HG02623 (cell line): ENCODE data around the gene SLC37A2.
"Not testable (repeated sequence)": the region's sequence is repeated elsewhere in the genome, so short reads cannot be mapped to it uniquely, and the experiment has no call there.

ENCODE experiments used
- ATAC-seq: cut with Tn5 transposase; IDR thresholded peaks from one replicate; pipeline ENCODE4 v1.9.1; 2021; ENCODE audit warnings: moderate library complexity; ENCODE audit not compliant: unreplicated experiment

SLC37A2 gene

GRCh38 chr11:125083312-125084056 lies 20.4 kb downstream of the SLC37A2 start:
- no peak for ATAC-seq

GRCh38 chr11:125084057-125084416 lies 20.9 kb downstream of the SLC37A2 start:
- no peak for ATAC-seq

DNA sequence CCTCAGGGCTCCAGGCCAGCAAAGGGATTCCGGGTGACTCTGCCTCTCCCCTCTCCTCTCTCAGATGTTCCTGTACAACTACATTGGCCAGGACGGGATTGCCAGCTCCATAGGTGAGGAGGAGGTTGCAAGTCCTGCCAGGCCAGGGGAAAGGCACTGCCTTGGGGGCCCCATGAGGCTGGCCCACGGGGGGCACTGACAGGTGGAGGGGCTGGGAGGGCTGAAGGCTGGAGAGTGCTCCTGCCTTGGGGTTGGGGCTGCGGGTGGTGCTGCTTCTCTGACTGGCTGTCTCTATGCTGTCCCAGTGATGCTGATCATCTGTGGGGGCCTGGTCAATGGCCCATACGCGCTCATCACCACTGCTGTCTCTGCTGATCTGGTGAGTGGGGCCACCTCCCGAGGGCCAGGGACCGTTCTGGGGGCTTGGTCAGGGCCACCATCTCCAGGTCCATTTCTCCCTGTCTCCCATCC lies 21.7 kb downstream of the SLC37A2 start:
- no peak for ATAC-seq

- no peak for ATAC-seq
Measured at GRCh38 chr11:125085301-125086081, 22.4 kb downstream of the SLC37A2 start.

- no peak for ATAC-seq
Measured at GRCh38 chr11:125086633-125087296, 23.7 kb downstream of the SLC37A2 start.

GRCh38 chr11:125088123-125088522 lies 25.0 kb downstream of the SLC37A2 start:
- ATAC-seq: no peak

GRCh38 chr11:125088576-125089455 lies 25.7 kb downstream of the SLC37A2 start:
- no peak for ATAC-seq

DNA sequence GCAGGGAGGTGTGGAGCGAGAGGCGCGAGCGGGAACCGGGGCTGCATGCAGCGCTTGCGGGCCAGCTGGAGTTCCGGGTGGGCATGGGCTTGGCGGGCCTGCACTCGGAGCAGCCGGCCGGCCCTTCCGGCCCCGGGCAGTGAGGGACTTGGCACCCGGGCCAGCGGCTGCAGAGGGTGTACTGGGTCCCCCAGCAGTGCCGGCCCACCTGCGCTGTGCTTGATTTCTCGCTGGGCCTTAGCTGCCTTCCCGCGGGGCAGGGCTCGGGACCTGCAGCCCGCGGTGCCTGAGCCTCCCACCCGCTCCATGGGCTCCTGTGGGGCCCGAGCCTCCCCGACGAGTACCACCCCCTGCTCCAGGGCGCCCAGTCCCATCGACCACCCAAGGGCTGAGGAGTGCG lies 26.4 kb downstream of the SLC37A2 start:
- ATAC-seq: not testable (repeated sequence)

- ATAC-seq: not testable (repeated sequence)
Measured at GRCh38 chr11:125090151-125090550, 27.0 kb downstream of the SLC37A2 start.

DNA sequence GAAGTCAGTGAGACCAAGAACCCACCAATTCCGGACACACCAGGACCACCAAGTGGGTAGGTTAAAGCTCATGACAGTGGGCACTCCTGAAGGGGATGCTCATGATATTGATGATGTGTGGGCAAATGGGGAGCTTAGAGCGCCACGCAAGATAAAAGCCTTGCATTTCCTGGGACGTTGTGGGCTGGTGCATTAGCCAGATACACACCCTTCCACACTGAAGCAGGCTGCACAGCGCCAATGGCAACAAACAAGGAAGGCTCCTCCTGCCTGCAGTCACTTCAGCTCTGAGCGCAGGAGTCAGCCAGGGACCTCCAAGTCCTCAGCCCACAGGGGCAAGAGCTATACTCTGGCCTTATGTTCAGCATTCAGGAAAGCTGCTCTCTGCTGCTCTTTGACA lies 27.7 kb downstream of the SLC37A2 start:
- no peak for ATAC-seq

- ATAC-seq: no peak
Measured at GRCh38 chr11:125091247-125091876, 28.3 kb downstream of the SLC37A2 start.

DNA sequence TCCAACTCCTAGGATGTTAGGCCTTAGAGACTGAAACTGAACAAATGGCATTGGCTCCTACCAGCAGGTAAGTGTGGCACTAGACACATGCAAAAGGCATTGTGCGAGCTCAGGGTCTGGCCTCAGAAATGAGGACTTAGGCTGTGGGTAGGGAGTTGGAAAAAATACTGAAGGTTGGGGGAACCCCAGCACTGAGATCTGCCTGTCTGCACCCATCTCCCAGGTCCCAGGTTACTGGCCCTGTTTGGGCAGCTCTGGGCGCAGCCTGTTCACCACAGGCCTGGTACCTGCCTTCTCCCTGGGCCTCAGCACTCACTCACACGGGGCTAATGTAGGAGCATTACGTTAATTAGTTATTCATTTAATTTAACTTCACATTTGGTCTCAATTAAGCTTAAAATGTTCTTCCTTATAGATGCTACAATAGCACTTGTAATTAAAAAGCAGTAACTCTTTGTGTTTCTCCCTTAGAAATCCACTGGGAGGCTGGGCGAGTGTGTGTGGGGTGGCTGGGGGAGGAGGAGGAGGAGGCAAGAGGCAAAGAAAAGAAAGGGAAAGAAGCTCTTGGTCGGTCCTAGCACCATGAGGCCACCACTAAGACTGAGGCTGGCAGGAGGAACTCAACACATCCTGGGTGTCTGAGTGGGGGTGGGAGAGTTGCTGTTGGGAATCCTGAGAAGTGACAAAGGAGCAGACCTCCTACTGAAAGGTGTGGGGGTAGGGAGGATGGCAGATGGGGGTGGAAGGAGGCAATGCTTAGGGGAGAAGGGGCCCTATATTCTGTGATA lies 29.0 kb downstream of the SLC37A2 start:
- no peak for ATAC-seq

DNA sequence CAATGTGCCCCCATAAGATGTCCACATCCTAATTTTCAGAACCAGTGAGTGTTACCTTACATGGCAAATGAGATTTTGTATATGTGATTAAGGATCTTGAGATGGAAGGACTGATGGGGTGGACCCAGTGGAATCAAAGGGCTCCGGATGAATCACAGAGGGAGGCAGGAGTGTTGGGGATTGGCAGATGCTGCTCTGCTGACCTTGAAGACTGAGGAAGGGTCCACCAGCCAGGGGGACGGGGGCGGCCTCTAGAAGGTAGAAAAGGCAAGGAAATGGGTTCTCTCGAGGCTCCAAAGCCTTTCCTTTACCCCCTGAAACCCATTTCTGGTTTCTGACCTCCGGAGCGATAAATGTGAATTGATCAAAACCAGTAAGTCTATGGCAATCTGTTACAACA lies 29.6 kb downstream of the SLC37A2 start:
- no peak for ATAC-seq

- ATAC-seq: no peak
Measured at GRCh38 chr11:125093502-125093901, 30.4 kb downstream of the SLC37A2 start.

DNA sequence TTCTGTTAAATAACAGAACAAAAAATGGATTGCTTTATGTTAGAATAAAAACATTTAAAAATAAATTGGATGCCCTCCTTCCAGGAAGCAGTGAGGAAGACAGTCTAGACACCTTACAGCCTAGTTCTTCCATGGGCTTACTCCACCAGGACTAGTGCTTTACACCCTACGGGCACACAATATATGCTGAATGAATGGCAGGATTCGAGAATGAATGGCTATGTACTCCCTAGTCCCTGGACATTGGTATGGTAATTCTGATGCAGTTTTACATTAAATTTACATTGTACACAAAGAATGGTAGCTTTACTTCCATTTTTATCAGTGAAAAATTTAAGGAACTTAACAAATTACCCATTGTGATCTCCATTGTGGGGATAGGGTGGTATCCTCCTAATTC lies 31.6 kb downstream of the SLC37A2 start:
- ATAC-seq: no peak

GRCh38 chr11:125100136-125100535 lies 37.0 kb downstream of the SLC37A2 start:
- no peak for ATAC-seq

GRCh38 chr11:125101596-125101995 lies 38.5 kb downstream of the SLC37A2 start:
- no peak for ATAC-seq

GRCh38 chr11:125102025-125102424 lies 38.9 kb downstream of the SLC37A2 start:
- no peak for ATAC-seq

- ATAC-seq: no peak
Measured at GRCh38 chr11:125102510-125102909, 39.4 kb downstream of the SLC37A2 start.
